Ecto neural progenitor cell (in vitro differentiated cells): ENCODE results near the gene ADH5.
A peak's percentile ranks its signal among the peaks of the same experiment; 100 is the strongest.
"Not testable (repeated sequence)": the region's sequence is repeated elsewhere in the genome, so short reads cannot be mapped to it uniquely, and the experiment has no call there.

ENCODE experiments used
- DNase-seq: peaks from one replicate; pipeline ENCODE4 v3.0.0-alpha.2; 2018; ENCODE audit warnings: low spot score

ADH5 gene

GRCh38 chr4:99088481-99089365, at the start of gene ADH5:
ADH5 (minus strand) TSS chr4:99088788; CDS start chr4:99088700, 88 bp downstream.
- DNase-seq = peak; percentile 94

DNA sequence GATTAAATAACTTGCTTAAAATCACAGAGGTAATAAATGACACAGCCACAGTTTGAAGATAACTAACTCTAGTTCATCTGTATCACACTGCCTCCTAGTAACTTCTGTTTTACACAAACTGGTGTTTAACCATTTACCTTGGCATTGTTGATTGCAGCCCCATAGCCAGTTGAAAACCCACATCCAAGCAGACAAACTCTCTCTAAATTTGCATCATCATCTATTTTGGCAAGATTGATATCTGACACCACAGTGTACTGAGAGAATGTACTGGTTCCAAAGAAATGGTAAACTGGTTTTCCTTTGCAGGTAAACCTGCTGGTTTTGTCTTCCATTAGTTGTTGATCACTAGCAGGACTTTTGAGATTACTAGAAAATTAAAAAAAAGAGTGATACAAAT, 47.7 kb upstream of the ADH5 start:
- DNase-seq = no peak

- no peak for DNase-seq
Measured at GRCh38 chr4:99135541-99136162, 47.1 kb upstream of the ADH5 start.

GRCh38 chr4:99134586-99134985, 46.0 kb upstream of the ADH5 start:
- DNase-seq = no peak

DNA sequence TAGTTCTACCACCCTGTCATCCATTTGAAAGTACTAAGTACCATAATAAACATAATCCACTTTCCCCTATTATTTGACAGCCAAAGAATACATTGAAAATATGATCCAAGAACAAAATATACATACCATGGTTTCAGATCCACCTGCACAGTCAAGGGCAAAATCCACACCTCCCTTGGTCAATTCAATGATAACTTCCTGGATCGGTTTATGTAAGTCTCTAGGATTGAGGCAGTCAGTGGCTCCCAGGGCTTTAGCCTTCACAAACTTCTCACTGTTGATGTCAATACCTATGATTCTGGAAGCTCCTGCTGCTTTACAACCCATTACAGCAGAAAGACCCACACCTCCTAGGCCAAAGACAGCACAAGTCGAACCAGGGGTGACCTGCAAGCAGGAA, 42.8 kb upstream of the ADH5 start:
- no peak for DNase-seq

GRCh38 chr4:99126376-99126775, 37.8 kb upstream of the ADH5 start:
- no peak for DNase-seq

- no peak for DNase-seq
Measured at GRCh38 chr4:99121008-99121407, 32.4 kb upstream of the ADH5 start.

- DNase-seq = no peak
Measured at GRCh38 chr4:99120501-99120900, 31.9 kb upstream of the ADH5 start.

- no peak for DNase-seq
Measured at GRCh38 chr4:99117876-99118693, 29.5 kb upstream of the ADH5 start.

GRCh38 chr4:99117122-99117841, 28.7 kb upstream of the ADH5 start:
- DNase-seq = not testable (repeated sequence)

GRCh38 chr4:99109286-99109685, 20.7 kb upstream of the ADH5 start:
- not testable (repeated sequence) for DNase-seq

DNA sequence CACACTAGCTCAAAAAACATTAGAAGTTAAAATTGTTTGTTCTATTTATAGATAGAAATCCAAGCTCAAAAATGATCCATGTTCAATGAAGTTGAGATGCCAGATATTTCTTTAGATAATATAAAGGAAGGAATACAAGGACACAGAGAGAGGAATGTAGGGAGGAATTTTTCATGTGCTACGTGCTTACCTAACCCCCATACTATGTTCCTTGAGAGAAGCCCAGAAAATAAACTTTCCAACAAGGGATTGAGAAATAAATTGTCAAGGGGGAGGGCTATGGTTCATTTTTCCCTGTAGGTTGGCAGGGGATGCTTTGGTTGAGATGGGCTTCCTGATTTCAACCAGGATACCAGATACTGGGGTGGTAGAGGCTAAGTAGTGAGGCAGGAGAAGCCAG, 15.6 kb upstream of the ADH5 start:
- no peak for DNase-seq

DNA sequence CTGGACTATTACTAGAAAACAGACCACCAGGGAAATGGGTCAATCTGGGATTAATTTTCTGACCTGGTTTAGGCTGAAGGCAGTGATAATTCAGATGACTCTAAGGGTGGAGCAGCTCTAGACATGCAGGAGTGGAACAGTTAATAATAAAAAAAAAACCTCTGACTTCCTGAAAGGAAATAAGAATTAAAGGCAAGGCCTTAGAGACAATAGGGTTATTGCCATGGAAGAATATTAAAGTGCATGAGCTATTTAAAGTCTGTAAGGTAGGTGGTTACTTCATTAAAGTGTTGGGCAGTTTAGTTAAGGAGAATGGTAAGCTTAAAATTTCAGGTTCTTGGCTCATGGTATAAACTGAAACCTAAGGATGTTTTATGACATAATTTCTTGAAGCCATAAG, 14.6 kb upstream of the ADH5 start:
- DNase-seq = no peak

- no peak for DNase-seq
Measured at GRCh38 chr4:99102634-99103033, 14.0 kb upstream of the ADH5 start.

GRCh38 chr4:99100876-99101275, 12.3 kb upstream of the ADH5 start:
- no peak for DNase-seq

DNA sequence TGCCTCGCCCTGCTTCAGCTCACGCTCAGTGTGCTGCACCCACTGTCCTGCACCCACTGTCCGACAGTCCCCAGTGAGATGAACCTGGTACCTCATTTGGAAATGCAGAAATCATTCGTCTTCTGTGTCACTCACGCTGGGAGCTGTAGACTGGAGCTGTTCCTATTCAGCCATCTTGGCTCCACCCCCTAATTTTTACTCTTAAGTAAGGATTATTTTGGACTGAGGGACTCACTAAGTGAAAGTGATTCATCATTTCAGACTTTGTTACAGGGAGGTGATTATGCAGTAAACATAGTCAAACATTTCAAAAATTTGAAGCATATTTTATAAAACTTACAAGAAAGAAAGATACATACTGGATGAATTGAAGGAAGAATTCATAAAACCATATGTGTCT, 11.2 kb upstream of the ADH5 start:
- DNase-seq = not testable (repeated sequence)

- DNase-seq = no peak
Measured at GRCh38 chr4:99099311-99099710, 10.7 kb upstream of the ADH5 start.

DNA sequence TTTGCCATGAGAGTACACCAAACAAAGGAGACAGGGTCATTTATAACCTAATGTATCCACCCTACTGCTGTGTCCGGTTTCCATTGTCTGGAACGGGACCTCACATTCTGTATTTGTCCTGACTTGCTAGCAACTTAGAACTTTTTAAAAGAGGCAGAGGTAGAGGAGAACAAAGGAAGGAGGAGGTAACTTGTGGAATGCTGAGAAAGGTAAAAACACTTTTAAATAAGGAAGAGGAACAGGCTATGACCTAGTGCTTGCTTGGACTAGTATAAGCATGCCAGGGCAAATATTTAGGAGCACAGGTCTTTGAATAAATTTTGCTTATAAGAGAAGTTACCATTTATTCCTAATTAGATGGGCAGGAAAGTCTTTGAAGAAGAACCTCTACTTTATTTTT, 3.3 kb upstream of the ADH5 start:
- DNase-seq = not testable (repeated sequence)

DNA sequence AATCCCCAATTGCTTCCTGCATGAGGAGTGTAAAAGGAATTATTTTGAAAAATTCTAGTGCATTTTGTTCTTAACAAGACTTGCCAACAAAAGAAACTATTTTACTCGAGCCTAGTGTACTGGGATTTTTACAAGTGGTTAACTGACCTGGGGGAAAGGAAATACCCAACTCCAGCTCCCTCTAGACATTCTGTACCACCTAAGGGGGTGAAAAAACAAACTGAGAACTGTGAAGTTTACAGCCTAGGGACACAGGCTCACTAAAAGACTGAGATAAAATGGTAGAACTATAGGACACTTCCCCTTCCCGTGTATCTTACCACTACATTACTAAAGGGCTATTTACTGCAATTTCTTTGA, 2.6 kb upstream of the ADH5 start:
- no peak for DNase-seq

DNA sequence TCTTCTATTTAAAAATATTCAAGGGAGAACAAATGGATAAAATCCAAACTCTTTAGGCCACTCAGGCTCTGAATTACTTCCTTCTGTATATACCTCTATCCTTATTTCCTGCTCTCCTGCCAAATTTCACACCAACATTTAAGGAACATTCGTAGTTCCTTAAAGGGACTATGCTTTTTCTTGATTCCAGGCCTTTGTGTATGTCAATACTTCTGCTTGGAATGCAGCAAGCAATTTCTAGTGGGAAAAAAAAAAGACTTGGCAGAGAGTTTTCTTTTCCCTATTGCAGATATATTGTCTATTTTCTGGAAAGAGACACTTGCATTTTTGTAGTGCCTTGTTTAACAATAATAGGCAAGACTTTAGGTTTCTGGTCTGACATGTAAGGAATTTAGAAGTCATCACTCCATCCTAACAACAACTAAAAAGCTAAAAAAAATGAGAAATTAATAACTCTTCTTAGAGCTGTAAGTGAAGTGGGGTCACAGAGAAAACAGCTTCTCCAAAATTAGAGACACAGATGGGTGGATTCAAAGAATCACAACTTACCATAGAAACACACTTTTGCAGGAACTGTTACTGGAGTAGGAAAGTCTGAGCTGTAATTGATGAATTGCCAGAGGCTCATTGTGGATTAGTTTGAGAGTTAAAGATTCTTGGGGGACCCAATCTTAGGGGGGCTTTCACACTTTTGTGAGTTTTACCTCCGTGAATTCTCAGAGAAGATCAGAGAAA, 2.1 kb upstream of the ADH5 start:
- DNase-seq = no peak

GRCh38 chr4:99088023-99088449, 552 bp downstream of the ADH5 start:
- DNase-seq = no peak
